NK-92 (cell line): ENCODE results near the gene RTP1.
"Not testable (repeated sequence)": the region's sequence is repeated elsewhere in the genome, so short reads cannot be mapped to it uniquely, and the experiment has no call there.

Experiments
- DNase-seq: peaks from one replicate; lab custom pipeline; 2025; ENCODE audit not compliant: unreplicated experiment; lab: John Stamatoyannopoulos, UW

The RTP1 gene

GRCh38 chr3:187196573-187197334, 532 bp upstream of the RTP1 start:
- no peak for DNase-seq

GRCh38 chr3:187198490-187198889, 1.2 kb downstream of the RTP1 start:
- no peak for DNase-seq

GRCh38 chr3:187199463-187200050, 2.3 kb downstream of the RTP1 start:
- not testable (repeated sequence) for DNase-seq

- DNase-seq, result no peak
Observed at GRCh38 chr3:187205683-187206082, 8.4 kb downstream of the RTP1 start.

GRCh38 chr3:187207062-187207461, 9.8 kb downstream of the RTP1 start:
- DNase-seq, result no peak

- no peak for DNase-seq
Observed at GRCh38 chr3:187207624-187208023, 10.3 kb downstream of the RTP1 start.

GRCh38 chr3:187208159-187208558, 10.9 kb downstream of the RTP1 start:
- no peak for DNase-seq

GRCh38 chr3:187209491-187209890, 12.2 kb downstream of the RTP1 start:
- no peak for DNase-seq

- DNase-seq, result no peak
Observed at GRCh38 chr3:187210091-187210490, 12.8 kb downstream of the RTP1 start.

- no peak for DNase-seq
Observed at GRCh38 chr3:187210545-187211327, 13.4 kb downstream of the RTP1 start.

GRCh38 chr3:187211532-187212195, 14.4 kb downstream of the RTP1 start:
- DNase-seq, result no peak

GRCh38 chr3:187212196-187212545, 14.9 kb downstream of the RTP1 start:
- DNase-seq, result no peak

- no peak for DNase-seq
Observed at GRCh38 chr3:187212705-187213104, 15.4 kb downstream of the RTP1 start.

- DNase-seq, result no peak
Observed at GRCh38 chr3:187213616-187214015, 16.3 kb downstream of the RTP1 start.

- DNase-seq, result no peak
Observed at GRCh38 chr3:187215460-187215859, 18.2 kb downstream of the RTP1 start.

- no peak for DNase-seq
Observed at GRCh38 chr3:187222801-187223200, 25.5 kb downstream of the RTP1 start.

GRCh38 chr3:187223799-187224198, 26.5 kb downstream of the RTP1 start:
- no peak for DNase-seq

GRCh38 chr3:187227658-187228258, 30.5 kb downstream of the RTP1 start:
- DNase-seq, result no peak

- no peak for DNase-seq
Observed at GRCh38 chr3:187228740-187229139, 31.5 kb downstream of the RTP1 start.

- DNase-seq, result no peak
Observed at GRCh38 chr3:187230011-187230410, 32.7 kb downstream of the RTP1 start.

GRCh38 chr3:187236962-187237361, 39.7 kb downstream of the RTP1 start:
- no peak for DNase-seq
